ENCODE measurements around the gene NDRG3.

DNA sequence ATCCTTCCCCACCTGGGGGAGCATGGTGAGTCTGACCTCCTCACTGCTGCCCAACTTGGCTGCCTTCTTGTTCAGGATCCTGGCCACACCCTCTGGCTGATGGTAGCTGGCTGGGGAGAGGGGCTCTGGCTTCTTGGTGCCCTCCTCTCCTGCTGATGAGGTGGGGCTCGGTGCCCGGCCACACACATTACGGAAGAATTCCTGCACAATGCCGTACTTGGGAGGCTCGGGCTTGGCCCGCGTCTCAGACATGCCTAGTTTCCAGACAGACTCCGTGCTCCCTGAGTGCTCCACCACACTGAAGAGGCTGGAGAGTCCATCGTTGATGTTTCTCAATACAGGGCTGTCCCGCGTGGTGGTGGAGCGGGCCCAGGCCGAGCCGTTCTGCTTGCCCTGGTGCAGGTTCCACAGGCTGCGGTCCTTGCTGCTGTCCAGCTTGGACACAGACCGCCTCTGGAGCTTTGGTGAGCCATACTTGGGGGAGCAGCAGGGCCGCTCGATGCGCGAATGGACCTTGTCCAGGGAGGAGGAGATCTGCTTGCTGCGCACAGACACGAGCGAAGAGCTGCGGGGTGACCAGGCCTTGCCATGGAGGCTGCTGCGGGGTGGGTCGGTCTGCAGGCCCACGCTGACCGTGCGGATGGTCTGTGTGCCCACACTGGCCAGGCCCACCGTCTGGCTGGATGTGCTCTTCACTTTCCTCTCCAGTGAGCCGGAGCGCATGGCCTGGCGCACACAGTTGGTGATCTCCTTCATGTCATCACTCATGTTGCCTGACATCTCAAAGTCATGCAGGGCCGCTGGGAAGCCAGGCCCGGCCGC is 47.6 kb upstream of the NDRG3 start:
- no peak for TF ChIP-seq CTCF (IDR thresholded peaks at IDR 0.05)
- TF ChIP-seq POLR2A (IDR thresholded peaks at IDR 0.05) = no peak

Data from uterus (tissue), 2 donors.